PC-3 (cell line): ENCODE results near the gene ATP2A1. TPM values are rescaled to one million over a fixed set of nuclear protein-coding genes. Genes with fewer than 3 reads are reported as not detected.
A peak's percentile ranks its signal among the peaks of the same experiment; 100 is the strongest.

ENCODE experiments used
- ATAC-seq: fragments of 200-7000 bp; cut with Tn5 transposase; 2 replicates; pipeline ENCODE4 v1.9.1; 2020; ENCODE audit warnings: mild to moderate bottlenecking, moderate library complexity
- BruUV-seq: library from RNA; stranded (reverse); fragments of 400-500 nt; replicated peaks from 2 replicates; lab custom pipeline; 2021; lab: Mats Ljungman, UMichigan
- CTCF ChIA-PET: fragments of 300-600 bp; sonication (Branson Sonifier 250); formaldehyde crosslinking; loops from one replicate; lab custom pipeline; 2022; ENCODE audit warnings: antibody characterized with exemption; lab: Charles Lee
- POLR2A ChIA-PET: fragments of 300-600 bp; sonication (Branson Sonifier 250); formaldehyde crosslinking; loops from one replicate; lab custom pipeline; 2022; ENCODE audit warnings: antibody characterized with exemption; ENCODE audit not compliant: unreplicated experiment; lab: Charles Lee
- DNase-seq: peaks from one replicate; pipeline ENCODE4 v3.0.0-alpha.2; 2015
- H2AFZ ChIP-seq: fragments of 300-600 bp; sonication (generic); 2 replicates; pipeline ENCODE4 v1.6.0; 2016; ENCODE audit warnings: antibody characterized with exemption, low read length
- H3F3A ChIP-seq: fragments of 300-600 bp; sonication (generic); one replicate; pipeline ENCODE4 v1.6.0; 2017; ENCODE audit warnings: antibody characterized with exemption, low read length, control low read depth, mild to moderate bottlenecking; ENCODE audit not compliant: unreplicated experiment
- H3K27ac ChIP-seq: fragments of 300-600 bp; sonication (generic); 2 replicates; pipeline ENCODE4 v1.5.1; 2016; ENCODE audit warnings: mild to moderate bottlenecking, low read length
- H3K27me3 ChIP-seq: fragments of 300-600 bp; sonication (generic); 2 replicates; pipeline ENCODE4 v1.6.1; 2016; ENCODE audit warnings: low read length, mixed read lengths
- H3K36me3 ChIP-seq: fragments of 300-600 bp; sonication (generic); 2 replicates; pipeline ENCODE4 v1.6.1; 2016; ENCODE audit warnings: low read depth, mixed run types, low read length, mixed read lengths
- H3K4me1 ChIP-seq: fragments of 300-600 bp; sonication (generic); 2 replicates; pipeline ENCODE4 v1.5.1; 2016; ENCODE audit warnings: low read length; ENCODE audit not compliant: insufficient read depth
- H3K4me2 ChIP-seq: fragments of 300-600 bp; sonication (generic); 2 replicates; pipeline ENCODE4 v1.6.0; 2016; ENCODE audit warnings: low read length
- H3K4me3 ChIP-seq: fragments of 300-600 bp; sonication (generic); 2 replicates; pipeline ENCODE4 v1.5.1; 2016; ENCODE audit warnings: mild to moderate bottlenecking, low read length, mixed read lengths
- H3K79me2 ChIP-seq: fragments of 300-600 bp; sonication (generic); 2 replicates; pipeline ENCODE4 v1.6.1; 2017; ENCODE audit warnings: low read length, mixed read lengths
- H3K9ac ChIP-seq: fragments of 300-600 bp; sonication (generic); 2 replicates; pipeline ENCODE4 v1.6.0; 2016; ENCODE audit warnings: mild to moderate bottlenecking, low read length
- H3K9me2 ChIP-seq: fragments of 300-600 bp; sonication (generic); replicated peaks from 2 replicates; pipeline ENCODE4 v1.6.1; 2016; ENCODE audit warnings: mixed run types, low read length, mixed read lengths
- H3K9me3 ChIP-seq: fragments of 300-600 bp; sonication (generic); 2 replicates; pipeline ENCODE4 v1.6.1; 2016; ENCODE audit warnings: low read length, mixed read lengths
- H4K20me1 ChIP-seq: fragments of 300-600 bp; sonication (generic); 2 replicates; pipeline ENCODE4 v1.6.1; 2016; ENCODE audit warnings: low read length, mixed read lengths
- CTCF ChIP-seq: fragments of 300-600 bp; sonication (generic); conservative IDR thresholded peaks from 2 replicates; pipeline ENCODE4 v1.5.1; 2017; ENCODE audit warnings: antibody characterized with exemption, low read depth, mild to moderate bottlenecking, low read length
- EZH2 ChIP-seq: fragments of 300-600 bp; sonication (generic); IDR thresholded peaks from one replicate; pipeline ENCODE4 v1.6.1; 2017; ENCODE audit warnings: antibody characterized with exemption, mild to moderate bottlenecking, low read length; ENCODE audit not compliant: unreplicated experiment
- EZH2phosphoT487 ChIP-seq: fragments of 300-600 bp; sonication (generic); IDR thresholded peaks from 2 replicates; pipeline ENCODE4 v1.6.1; 2018; ENCODE audit warnings: mild to moderate bottlenecking, antibody characterized with exemption, low read length, borderline replicate concordance
- intact Hi-C: fragments of 100-400 bp; cut with micrococcal nuclease; formaldehyde crosslinking; loops from 2 replicates; pipeline ENCODE4 v1.9.0; 2023
- total RNA-seq: library from RNA; depleted of rRNA; stranded (reverse); fragments of >200 nt; gene quantifications from 2 replicates; pipeline ENCODE4 v1.2.3, GENCODE V29; 2014

Gene ATP2A1
- total RNA-seq, 1 experiment from 2014 or later = 0.87 TPM

DNA sequence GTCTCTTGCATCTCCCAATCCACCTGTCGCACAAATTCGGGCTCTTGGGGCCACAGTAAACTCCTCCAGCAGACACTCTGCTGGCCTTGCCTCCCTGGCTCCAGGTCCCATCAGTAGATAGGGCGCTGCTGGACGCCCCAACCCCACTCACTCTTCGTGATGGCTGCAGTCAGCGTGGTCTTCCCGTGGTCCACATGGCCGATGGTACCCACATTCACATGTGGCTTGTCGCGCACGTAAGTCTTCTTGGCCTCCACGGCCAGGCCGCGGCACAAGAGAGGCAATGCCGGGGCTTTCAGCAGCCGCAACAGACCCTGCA lies 32.6 kb upstream of the ATP2A1 start:
- Histone ChIP-seq H3K4me2 (peak overlapping the region; percentile 90), H4K20me1 (no peaks in the 10 kb centered on the region), H3F3A (no peaks in the 10 kb centered on the region), H3K9ac (peak overlapping the region; percentile 98), H3K9me3 (no peaks in the 10 kb centered on the region), H3K36me3 (peaks cover 19% of the 10 kb centered on the region; the same call in 1 of the 2 replicates), H3K4me1 (0 out of 2 replicates have a peak, but pooled peaks cover 7% of the 10 kb centered on the region), H2AFZ (peak overlapping the region; percentile 71), H3K27ac (peak overlapping the region; percentile 49), H3K9me2 (no peaks in the 10 kb centered on the region), H3K27me3 (no peaks in the 10 kb centered on the region), H3K79me2 (peaks cover 31% of the 10 kb centered on the region), H3K4me3 (peak overlapping the region; percentile 100)
- DNase-seq = no peak
- CTCF ChIA-PET = no interaction called here
- POLR2A ChIA-PET = no interaction called here
- intact Hi-C loops = loop anchor here (1.0 kb wide), 1 partner anchor 18 kb away; the partner anchor contains the start of gene SH2B1
- TF ChIP-seq CTCF (no peak), EZH2phosphoT487 (no peak), EZH2 (no peak)
- TSS peak; percentile 52 for BruUV-seq
- ATAC-seq = no peak

- BruUV-seq = TSS peak; percentile 38
- H3F3A ChIP-seq = no peaks in the 10 kb centered on the region
- H3K27me3 ChIP-seq = no peaks in the 10 kb centered on the region
- H4K20me1 ChIP-seq = no peaks in the 10 kb centered on the region
- TF ChIP-seq EZH2phosphoT487 (no peak), CTCF (peak; percentile 58)
- POLR2A ChIA-PET = interaction anchor here (0.5 kb wide), 1 partner anchor 22 kb away, joined by 4 read pairs; no protein-coding TSS in a partner anchor
- no peaks in the 10 kb centered on the region for H3K9me3 ChIP-seq
- H3K4me3 ChIP-seq = peak within 1 kb of the TSS; percentile 100
- DNase-seq (peak; percentile 95), ATAC-seq (peak; percentile 91)
- peaks cover 31% of the 10 kb centered on the region for H3K79me2 ChIP-seq
- peak within 1 kb of the TSS; percentile 49 for H3K27ac ChIP-seq
- H3K4me2 ChIP-seq = peak within 1 kb of the TSS; percentile 90
- 0 out of 2 replicates have a peak, but pooled peaks cover 7% of the 10 kb centered on the region for H3K4me1 ChIP-seq
- CTCF ChIA-PET = no interaction called here
- intact Hi-C loops = loop anchor here (1.0 kb wide), 1 partner anchor 17 kb away; the partner anchor contains the start of gene SH2B1
- H3K36me3 ChIP-seq = peaks cover 19% of the 10 kb centered on the region; the same call in 1 of the 2 replicates
- peak within 1 kb of the TSS; percentile 98 for H3K9ac ChIP-seq
- H3K9me2 ChIP-seq = no peaks in the 10 kb centered on the region
- H2AFZ ChIP-seq = peak within 1 kb of the TSS; percentile 76
These were observed 32.0 kb upstream of the ATP2A1 start, which contains the start of gene TUFM for GRCh38 chr16:28846080-28846932. Gene TUFM, minus strand, starts transcription at chr16:28846348. Its CDS starts 79 bp downstream, at chr16:28846269.
